Fibroblast of upper back skin (primary cell): Measurements from ENCODE around the gene GPR3.
"Not testable (repeated sequence)": the region's sequence is repeated elsewhere in the genome, so short reads cannot be mapped to it uniquely, and the experiment has no call there.

ENCODE experiments used
- DNase-seq: peaks from one replicate; pipeline ENCODE4 v3.0.0-alpha.2; 2013

The GPR3 gene

DNA sequence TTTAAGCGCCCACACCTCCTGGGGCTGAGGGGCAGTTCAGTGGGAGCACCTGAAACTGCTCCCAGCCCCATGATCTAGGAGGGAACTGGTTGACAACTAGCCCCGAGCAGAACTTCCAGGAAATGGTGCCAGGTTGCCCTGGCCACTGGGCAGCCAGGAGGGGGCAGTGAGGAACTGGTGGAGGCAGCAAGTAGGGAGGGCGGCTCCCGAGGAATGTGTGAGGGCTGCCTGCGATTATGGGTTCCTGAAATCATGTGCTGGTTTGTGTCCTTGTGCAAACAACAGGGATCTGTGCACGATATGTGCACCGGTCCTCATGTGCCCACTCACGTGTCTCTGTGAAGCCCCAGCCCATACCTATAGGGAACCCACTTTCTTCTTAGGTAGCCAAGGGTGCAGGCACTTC lies 9.9 kb downstream of the GPR3 start:
- DNase-seq = peak; percentile 43

DNA sequence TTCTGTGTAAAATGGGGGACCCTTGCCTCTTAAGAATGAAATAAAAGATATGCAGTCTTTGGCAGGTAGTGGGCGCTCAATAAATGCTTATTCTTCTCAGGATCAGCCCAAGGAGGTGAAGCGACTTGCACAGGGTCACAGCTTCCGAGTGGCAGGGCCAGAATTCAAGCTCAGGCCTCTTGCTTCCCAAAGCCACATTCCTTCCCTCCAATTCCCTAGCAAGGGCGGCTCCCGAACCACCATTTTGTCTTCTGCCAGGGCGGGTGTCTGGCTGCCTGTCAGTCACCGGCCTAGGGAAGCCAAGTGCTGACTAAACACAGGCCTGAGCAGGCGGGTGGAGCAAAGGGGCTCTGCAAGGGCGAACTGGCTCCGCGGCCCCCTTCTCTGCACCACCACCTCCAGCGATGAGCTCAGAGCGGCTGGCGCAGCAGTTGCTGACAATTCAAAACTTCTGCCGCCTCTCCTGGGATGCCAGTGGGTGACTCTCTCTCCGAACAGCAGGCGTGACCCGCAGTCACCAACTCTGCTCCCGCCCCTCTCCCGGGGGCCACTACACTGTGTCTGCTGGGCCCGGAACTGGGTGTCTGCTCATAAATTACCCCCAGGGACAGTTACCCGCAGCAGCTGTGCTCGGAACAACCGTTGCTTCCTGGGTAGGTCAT lies 10.8 kb downstream of the GPR3 start:
- DNase-seq = peak; percentile 71

DNA sequence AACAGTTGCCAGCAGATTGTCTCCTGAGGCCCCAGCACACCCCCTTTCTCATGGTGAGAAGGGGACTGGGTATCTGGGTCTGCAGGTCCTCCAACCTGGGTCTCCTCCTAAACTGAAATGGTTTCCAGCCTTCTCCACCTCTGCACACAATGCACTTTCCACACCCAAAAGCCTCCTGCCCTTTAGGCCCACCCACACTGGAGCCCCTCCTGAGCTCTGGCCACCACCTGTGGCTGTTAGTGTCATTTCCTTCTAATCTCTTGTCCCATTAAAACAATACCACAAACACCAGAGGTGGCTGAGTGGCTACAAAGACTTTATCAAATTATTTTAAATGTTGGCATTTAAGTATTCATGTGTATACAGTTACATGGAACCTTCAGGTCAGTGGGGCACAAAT lies 11.5 kb downstream of the GPR3 start:
- DNase-seq = no peak

DNA sequence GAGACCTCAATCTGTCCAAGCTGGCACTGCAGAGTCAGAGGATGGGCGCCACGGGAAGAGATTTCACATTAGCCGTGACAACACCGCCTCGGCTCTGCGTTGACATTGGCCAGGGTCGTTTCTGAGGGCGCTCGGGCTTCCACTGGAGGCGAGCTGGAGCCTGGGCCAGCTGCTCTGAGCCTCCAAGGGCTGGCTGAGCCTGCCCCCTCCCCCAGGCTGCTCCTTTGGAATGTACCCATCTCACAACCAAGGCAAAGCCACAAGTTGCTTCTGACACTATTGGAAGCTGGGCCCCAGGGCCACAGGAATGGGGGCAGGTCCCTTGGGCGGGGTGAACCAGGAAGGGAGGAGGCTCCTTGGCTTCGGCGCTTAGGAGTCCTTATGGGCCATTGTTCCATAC lies 12.7 kb downstream of the GPR3 start:
- peak; percentile 90 for DNase-seq

DNA sequence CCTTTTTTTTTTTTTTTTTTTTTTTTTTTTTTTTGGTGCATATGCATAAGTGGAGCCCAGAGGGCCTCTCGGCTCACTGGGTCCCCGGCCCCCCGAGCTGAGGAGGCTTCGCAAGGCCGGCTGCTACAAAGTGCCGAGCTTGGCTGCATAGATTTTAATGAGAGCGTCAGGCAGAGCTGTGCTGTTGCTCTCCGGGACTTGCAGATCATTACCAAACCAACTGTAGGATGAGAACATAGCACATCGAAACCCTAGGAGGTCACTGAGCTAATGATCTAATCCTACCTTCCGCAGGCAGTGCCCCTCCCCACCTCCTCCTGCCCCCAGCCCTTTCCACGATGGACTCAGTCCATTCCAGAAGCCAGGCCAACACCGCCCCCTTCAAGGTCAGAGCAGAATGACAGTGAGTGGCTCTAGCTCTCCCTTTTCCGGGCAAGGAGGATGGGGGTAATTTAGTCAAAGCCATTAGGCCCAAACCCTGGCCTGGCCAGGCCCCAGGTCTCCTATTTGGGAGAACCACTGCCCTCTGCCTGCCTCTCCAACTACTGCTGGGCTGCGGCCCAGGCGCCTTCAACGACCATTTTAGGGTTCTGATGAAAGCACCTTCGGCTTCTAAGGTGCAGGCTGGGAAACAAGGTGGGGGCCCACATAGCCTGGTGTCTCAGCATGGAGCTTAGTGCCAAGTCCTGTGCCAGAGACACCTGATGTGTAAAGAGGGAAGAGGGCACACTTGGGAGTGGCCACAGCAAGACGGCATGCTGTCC lies 13.4 kb downstream of the GPR3 start:
- DNase-seq = not testable (repeated sequence)

DNA sequence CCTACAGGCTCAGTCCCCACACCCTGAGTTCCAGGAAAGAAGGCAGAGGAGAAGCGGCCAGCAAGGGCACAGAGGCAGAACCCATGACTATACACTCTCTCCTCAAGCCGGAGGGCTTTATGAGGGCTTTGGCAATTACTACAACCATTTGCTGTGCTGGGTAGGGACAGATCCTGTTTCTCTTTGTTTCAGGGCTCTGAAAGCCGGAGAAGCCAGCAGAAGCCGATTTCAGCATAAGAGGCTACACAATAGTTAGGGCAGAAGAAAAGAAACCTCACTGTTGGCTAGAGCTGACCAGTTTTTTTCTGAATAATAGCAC lies 13.9 kb downstream of the GPR3 start:
- DNase-seq = no peak

DNA sequence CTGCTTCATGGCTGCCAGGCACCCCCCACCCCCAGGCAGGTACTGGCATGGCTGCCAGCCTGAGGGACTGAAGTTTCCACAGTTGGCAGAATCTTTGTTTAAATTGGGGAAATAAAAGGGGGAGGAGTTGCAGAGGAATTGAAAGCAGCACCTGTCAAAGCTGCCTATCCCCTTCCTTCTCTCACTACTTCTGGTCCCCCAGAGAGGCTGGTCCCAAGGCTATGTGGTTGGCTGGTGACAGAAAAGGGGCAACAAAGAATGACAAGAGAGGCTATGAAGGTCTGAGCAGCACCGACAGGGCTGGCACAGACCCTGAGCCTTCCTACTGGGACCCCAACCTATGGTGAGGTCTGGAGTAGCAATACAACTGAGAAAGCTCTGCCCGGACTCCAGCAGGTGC lies 14.4 kb downstream of the GPR3 start:
- DNase-seq = not testable (repeated sequence)

DNA sequence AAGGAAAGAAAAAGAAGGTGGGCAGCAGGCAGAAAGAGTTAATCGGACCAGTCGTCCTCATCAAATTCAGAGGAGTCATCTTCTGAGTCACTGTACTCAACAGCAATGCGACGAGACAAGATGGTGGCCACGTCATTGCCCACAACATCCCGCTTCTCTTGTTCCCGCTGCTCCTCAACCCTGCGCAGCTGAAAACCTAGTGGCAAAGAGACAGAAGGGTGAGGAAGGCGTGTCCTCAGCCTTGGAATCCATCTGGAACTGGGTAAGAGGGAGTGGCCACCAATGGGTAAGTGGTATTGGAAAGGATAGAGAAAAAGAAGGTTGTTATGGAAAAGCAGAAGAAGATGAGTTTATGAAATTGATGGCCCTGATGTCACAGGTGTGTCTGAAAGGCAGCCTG lies 15.7 kb downstream of the GPR3 start:
- no peak for DNase-seq

DNA sequence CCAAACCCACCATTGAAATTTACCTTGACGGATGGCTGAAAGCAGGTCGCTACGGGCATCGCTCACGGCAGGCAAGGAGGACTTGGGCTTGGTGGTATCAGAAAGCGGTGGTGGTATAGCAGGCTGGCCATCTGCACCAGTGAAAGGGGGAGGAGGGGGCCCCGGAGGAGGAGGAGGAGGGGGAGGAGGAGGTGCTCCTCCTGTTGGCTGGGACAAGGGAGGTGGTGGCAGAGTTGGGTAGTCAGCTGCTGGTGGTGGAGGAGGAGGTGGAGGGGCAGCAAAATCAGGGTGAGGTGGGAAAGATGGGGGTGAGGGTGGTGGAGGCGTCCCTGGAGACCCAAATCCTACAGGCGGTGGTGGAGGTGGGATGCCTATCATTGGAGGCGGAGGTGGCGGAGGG lies 17.2 kb downstream of the GPR3 start:
- DNase-seq = no peak

DNA sequence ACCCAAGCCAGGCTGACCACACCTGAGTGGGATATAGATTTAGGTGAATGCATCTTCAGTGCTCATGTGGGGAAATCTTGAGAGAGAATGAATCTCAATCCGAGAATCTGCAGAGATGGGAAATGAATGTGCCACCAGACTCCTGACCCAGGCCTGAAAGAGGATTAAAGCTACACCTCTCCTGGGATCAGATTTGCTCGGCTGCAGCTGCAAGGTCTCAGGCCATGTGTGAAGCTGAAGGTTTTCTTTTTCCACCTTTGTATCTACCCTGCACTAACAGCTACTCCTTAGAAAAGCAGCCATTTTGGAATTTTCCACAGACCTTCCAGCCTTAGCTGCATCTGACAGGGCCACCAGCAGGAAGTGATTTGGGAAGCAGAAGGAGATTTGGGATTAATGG lies 18.3 kb downstream of the GPR3 start:
- no peak for DNase-seq

DNA sequence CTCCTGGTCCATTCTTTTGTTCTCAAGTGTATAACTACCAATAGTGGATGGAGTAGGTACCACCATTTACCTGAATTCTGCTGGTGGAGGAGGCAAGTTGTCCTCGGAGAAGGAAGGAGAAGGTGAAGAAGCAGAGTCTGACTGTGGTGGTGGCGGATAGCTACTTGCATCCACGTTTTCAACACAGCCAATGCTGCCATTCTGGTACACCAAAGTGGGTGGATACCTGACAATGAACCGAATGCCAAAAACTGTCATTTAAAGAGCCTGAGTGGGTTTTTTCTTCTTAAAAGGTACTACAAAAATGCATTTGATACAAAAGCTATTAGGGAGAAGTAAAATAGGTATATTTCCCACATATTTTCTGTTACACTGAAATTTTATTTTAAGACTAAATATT lies 20.1 kb downstream of the GPR3 start:
- no peak for DNase-seq

DNA sequence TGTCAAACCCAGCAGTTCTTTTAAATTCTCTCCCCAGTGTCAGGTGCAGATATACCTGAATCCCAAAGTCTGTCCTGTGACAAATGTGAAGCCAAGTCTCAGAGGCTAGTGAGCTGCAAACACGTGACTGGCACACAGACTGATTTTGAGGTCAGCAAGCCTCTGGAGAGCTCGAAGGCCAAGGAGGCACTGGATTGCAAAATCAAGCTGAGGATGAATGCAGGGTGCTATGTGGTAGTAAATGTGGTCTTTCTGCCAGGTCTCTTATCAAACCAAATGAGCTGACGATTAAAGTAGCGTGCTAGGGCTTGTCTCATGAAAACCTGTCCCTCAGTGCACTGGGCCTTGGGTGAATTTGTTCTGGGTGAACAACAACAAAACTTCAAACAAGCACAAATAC lies 20.6 kb downstream of the GPR3 start:
- DNase-seq = no peak

DNA sequence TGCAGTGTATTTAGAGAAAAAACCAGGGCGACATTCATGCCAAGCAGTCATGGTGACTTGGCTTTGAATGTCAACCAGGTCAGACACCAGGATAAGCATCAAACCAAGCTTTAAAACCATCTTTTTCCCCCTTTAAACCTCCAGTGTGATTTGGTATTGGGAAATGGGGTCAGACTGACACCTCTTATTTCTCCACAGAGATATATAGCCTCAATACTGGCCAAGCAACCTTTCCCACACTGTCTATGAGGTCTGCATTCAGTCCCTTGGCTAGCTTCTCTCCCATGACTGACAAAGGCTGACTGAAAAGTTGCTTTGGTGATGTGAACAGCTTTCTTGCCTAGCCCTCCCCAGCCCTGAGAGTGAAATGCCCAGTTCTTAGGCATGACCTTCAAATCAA lies 21.7 kb downstream of the GPR3 start:
- DNase-seq = no peak

DNA sequence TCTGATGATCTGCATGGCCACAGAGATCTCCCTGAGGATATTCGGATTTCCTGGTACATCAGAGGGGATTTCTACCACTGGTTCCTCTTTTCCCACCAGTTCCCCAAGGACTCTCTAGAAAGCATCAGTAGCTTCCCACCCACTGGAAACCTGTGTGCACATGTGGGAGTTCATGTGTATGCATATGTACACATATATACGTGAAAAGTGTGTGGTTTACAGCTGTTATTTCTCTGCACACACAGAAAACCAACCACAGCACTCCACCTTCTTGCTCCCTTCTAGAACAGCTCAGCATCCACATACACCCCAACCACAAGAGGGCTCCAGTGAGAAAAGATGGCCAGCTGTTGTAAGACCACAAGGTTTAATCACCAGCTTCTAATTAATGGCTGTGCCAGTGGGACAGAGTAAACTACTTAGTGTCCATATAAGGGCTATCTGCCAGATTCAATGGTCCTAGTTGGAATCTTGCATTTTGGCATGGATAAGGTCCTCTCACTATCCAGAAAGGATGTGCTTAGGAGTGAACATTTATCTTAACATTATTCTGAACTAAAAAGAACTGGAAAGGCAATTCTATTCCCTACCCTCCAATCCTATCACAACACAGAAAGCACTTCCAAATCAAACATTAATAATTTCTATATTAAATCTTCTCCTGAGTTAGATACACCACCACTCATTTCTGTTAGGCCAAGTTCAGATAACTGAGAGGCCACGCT lies 24.1 kb downstream of the GPR3 start:
- peak; percentile 71 for DNase-seq

DNA sequence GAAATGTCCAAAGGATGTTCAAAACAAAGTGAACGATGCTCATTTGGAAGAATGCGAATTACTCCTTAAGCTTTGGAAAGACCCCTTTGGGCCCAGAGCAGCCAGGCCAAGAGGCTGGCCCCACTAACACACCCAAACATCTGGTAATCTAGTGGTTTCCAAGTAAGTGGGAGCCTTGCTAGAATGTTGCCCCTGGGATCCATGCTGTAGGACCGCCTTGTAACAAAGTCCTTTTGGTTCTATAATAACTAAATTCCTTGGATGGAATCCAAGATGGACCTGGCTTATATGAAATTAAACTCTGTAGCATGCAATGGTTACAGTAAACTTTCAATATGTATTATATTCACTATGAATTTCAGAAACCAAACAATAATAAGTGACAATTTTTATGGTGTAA lies 25.3 kb downstream of the GPR3 start:
- no peak for DNase-seq

DNA sequence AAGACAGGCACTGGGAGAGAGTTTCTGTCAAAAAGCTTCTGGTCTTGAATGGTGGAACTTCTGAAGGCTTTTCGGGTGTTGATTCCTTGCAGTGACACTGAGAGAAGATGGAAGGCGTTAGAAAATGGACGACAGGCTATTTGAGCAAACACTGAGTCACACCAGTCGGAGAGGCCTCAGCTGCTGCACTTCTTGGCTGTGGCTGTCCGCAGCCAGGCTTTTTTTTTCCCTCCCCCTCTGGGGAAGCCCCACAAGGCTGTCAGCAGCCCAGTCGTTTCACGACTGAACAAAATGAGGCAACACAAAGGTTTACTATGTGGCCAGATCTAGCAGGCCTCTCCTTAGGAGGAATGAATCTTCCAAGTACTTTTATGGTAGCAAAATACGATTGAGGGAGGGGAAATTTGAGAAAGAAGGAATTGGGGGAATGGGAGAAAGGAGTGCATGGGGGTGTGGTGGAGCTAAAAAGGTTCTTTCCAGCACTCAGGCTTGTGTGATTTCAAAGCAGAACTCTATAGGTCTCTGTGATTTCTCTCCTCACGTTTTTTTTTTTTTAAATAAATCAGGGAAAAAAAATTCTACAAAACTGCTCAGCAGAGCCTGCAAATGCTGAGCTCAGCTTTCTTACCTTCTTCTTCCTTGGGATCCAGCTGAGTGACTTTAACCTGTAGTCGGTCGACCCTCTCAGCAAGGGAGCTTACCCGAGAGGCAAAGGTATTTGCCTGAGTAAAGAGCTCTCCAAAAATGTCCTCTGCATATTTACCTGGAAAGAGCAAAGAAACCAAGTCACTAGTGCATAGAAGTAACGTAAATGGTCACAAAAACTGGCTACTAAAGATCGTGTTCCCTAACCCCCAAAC lies 26.1 kb downstream of the GPR3 start:
- peak; percentile 95 for DNase-seq

DNA sequence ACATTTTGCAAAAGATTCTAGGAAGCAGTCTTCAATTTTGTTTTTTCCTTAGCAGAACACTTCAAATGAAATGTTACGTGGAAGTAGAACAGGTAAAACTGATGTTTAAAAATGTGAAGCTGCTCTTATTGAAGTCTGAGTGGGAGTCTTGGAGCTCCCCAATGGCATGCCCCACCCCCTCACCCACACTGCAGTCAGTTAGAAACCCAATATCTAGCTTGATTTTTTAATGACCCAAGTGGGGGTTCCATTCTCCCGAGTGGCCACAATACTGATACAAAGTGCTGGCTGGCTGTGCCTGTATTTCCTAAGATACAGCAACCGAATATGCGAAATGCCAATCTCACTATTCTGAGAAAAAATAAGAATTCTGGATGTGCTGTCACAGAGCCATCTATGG lies 31.3 kb downstream of the GPR3 start:
- no peak for DNase-seq

DNA sequence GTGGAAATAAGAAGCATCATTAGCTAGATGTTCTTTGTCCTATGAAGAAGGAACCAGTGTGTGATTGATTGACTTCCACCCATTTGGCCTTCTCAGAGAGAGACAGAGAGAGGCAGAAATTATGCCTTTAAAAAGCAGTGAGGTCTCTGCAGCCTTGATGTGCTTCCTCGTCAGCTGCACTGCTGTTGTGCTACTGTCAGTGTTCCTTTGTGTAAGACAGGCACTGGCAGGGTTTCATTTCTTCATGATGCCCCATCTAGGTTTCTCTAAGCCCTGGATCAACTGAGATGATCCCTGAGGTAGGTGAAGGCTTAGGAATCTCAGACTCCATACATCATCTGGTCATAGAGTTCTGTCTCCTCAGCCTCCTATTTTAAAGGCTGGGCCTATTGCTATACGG lies 34.9 kb downstream of the GPR3 start:
- no peak for DNase-seq

DNA sequence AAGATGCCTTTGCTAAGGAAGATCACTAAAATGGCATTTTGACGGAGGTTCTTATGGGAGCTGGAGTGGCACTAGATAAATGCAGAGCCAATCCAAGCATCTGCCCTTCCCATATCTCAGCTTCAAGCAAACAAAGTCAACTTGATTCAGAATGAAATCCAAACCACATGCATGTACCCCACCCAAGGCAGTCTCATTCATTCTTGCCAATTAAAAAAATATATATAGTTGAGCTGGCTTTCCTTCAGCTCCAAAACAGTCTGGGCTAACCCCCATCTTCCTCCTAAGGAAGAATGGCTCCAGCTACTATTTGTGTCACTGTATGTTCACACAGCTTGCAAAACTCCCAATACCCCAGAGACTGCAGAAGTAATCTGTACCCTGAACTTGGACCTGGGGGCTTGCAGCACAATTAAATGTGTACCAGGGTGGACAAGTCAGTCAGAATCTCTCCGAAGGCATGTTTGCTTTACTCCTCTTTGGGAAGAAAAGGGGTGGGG lies 35.4 kb downstream of the GPR3 start:
- DNase-seq = no peak

DNA sequence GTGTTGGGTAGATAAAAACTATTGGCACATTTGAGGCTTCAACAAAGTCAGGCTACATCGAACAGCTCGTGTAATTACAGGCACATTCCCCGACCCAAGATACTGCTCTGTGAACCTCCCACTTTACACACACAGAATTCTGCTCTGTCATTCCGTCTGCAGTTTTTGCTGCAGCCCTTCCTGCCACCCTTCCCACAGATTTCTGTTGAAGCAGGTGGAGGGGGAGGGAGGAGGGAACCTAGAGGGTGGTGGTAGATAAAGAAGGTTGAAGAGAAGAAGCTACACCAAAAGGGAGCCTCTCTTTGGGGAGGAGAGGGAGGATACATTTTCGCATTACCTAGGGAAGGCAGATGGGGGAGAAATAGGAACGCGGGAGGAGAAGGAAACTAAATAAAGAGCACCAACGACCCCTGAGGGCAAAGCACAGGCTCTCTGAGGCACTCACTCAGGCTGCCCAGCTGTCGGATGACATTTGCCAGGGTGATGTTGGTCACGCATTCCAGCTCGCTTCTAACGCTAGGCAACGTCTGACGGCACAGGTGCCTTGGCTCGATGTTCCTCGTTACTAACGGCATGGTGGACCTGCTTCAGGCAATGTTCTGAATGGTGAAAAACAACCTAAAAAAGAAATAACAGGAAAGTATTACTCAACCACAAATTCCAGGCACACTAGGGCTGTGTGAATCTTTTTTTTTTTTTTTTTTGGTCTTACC lies 36.0 kb downstream of the GPR3 start:
- no peak for DNase-seq

DNA sequence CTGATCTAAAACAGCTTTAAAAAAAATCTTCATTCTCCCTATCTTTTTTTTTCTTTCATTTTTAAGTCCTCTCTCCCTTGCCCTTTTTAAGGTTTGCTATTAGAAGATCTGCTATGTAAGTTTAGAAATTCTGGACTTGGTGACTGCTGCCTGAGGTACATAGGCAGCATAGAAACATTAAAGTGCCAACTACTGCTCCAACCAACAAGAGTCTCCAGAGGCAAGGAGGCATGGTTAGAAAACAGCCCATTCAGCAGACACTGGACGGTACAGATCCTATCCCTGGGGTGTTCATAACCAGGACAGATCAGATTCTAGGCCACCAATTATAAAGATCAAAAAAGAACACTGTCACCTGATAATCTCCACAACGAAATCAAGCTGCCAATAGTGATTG lies 36.6 kb downstream of the GPR3 start:
- no peak for DNase-seq

DNA sequence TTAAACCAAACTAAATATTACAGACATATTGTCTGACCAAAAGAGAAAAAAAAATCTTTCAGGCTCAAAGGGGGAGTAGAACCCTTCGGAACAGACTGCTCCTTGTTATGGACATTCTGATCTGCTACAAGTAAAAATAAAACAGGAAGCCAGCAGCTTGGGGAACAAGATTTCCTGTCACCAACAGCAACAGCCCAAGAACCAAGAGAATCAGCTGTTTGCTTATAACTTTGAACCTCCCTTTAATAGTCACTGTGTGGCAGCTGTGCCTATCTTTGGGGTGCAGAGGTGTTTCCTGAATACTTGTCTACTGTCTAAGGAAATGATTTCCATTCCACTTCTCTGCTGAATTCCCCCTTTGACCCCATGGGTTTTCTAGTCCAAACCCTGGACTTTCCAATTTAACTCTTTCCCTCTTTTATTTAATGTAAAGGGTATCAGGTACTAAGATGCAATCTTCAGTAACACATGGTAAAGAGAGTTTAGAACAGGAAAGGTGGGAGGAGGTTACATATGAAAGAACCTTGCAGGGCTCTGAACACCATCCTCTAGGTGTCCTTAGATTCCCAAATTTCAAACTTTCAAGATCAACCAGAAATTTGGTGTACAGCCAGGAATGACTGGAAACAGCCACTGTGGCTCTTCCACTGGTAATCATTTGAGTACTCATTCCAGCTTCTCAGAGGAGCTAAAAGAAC lies 38.6 kb downstream of the GPR3 start:
- peak; percentile 38 for DNase-seq
